Spleen (tissue), 11 donors: ENCODE results near the gene UBAC1. TPM values are rescaled to one million over a fixed set of nuclear protein-coding genes. Genes with fewer than 3 reads are reported as not detected.

Experiments used
- DNase-seq: peaks from one replicate; pipeline ENCODE4 v3.0.0-alpha.2; 2020
- H3K27ac ChIP-seq, 8 donors: fragments of 200-600 bp; sonication (generic) in 7 of 8; 1 replicate in 4 of 8; 2 replicates in 4 of 8; pipeline versions ENCODE4 v1.5.0 to v1.8.0; 2016 to 2021; ENCODE audit warnings: inconsistent platforms in 4 of 8, mild to moderate bottlenecking in 4 of 8, moderate library complexity in 1 of 8
- H3K27me3 ChIP-seq, 7 donors: fragments of 200-600 bp; sonication (generic) in 6 of 7; replicated peaks in 1 of 7; 1 replicate in 4 of 7; 2 replicates in 3 of 7; pipeline versions ENCODE4 v1.5.0 to v1.8.0; 2016 to 2021; ENCODE audit warnings: inconsistent platforms in 3 of 7, mild to moderate bottlenecking in 1 of 7
- H3K36me3 ChIP-seq, 6 donors: fragments of 200-600 bp; sonication (generic) in 5 of 6; 1 replicate in 4 of 6; 2 replicates in 2 of 6; pipeline versions ENCODE4 v1.5.0 to v1.8.0; 2016 to 2021; ENCODE audit warnings: inconsistent platforms in 2 of 6
- H3K4me1 ChIP-seq, 6 donors: fragments of 200-600 bp; sonication (generic) in 5 of 6; 1 replicate in 3 of 6; 2 replicates in 3 of 6; pipeline versions ENCODE4 v1.5.0 to v1.8.0; 2016 to 2021; ENCODE audit warnings: inconsistent platforms in 3 of 6
- H3K4me3 ChIP-seq, 8 donors: fragments of 200-600 bp; sonication (generic) in 7 of 8; 1 replicate in 4 of 8; 2 replicates in 4 of 8; pipeline versions ENCODE4 v1.5.0 to v1.8.0; 2016 to 2021; ENCODE audit warnings: inconsistent platforms in 4 of 8, mild to moderate bottlenecking in 4 of 8, moderate library complexity in 2 of 8
- H3K9me3 ChIP-seq, 8 donors: fragments of 200-600 bp; sonication (generic) in 7 of 8; 1 replicate in 4 of 8; 2 replicates in 4 of 8; pipeline versions ENCODE4 v1.5.0 to v1.8.0; 2016 to 2021; ENCODE audit warnings: inconsistent platforms in 4 of 8
- POLR2A ChIP-seq, 3 donors: fragments of 450-650 bp; IDR thresholded peaks; one replicate each; pipeline ENCODE4 v1.5.1; 2017; ENCODE audit warnings: antibody characterized with exemption in 3 of 3, mild to moderate bottlenecking in 1 of 3
- POLR2AphosphoS5 ChIP-seq, 3 donors: sonication (generic); formaldehyde crosslinking; IDR thresholded peaks; one replicate each; pipeline ENCODE4 v1.5.1; 2017; ENCODE audit warnings: antibody characterized with exemption in 3 of 3
- WGBS, 5 donors: extraction: QIAGEN DNeasy Blood & Tissue Kit in 3 of 5; methylation state at CpG; one replicate each; pipeline versions ENCODE4 v1.1.5 to v1.1.7; 2013 to 2018; 5-methylcytosine and 5-hydroxymethylcytosine counted together
- intact Hi-C: fragments of 100-400 bp; cut with DNase I; formaldehyde crosslinking; loops from one replicate; pipeline ENCODE4 v1.15.0; 2023; ENCODE audit warnings: low total_unique reads
- polyA plus RNA-seq, 3 donors: library from polyadenylated mRNA; stranded (reverse); fragments of 200-250 nt; gene quantifications; one replicate each; pipeline ENCODE4 v1.2.1, GENCODE V29; 2013
- total RNA-seq, 7 donors: library from RNA; depleted of rRNA in 3 of 7; stranded (reverse); fragments of >200 nt in 3 of 7; fragmentation: NEBNext Ultra II Directional in 4 of 7; extraction: Animal tissue kit (Norgen Biotek cat#: 25700) in 4 of 7; gene quantifications; one replicate each; pipeline versions ENCODE4 v1.1.0 to v1.2.1, GENCODE V29; 2016 to 2021
- TF ChIP-seq, protein P1 (sequence below), 11 experiments: fragments of 200-600 bp in 7 of 11; fragments of 450-650 bp in 4 of 11; sonication (generic) in 4 of 11; IDR thresholded peaks in 8 of 11; conservative IDR thresholded peaks in 3 of 11; 1 replicate in 7 of 11; 2 replicates in 4 of 11; pipeline versions ENCODE4 v1.4.0 to v1.8.0; 2016 to 2021; ENCODE audit warnings: antibody characterized with exemption in 11 of 11, inconsistent platforms in 4 of 11, mild to moderate bottlenecking in 1 of 11
- donor health status: healthy with polysubstance abuse.
- donor health status: DM: no; HTN: no; CAD: no; lungs with moderate emphysema.
- donor health status: DM: no; HTN: no; CAD: no.
- donor health status: Bipolar disorder and iron deficiency.
- donor health status: healthy.
- donor health status: DM: no; HTN: no; CAD: no.
- donor health status: DM: yes; HTN: yes; CAD: no.

The UBAC1 gene
- total and polyA plus RNA-seq, 10 donors = 28.0 to 45.8 (median 34.5) TPM

DNA sequence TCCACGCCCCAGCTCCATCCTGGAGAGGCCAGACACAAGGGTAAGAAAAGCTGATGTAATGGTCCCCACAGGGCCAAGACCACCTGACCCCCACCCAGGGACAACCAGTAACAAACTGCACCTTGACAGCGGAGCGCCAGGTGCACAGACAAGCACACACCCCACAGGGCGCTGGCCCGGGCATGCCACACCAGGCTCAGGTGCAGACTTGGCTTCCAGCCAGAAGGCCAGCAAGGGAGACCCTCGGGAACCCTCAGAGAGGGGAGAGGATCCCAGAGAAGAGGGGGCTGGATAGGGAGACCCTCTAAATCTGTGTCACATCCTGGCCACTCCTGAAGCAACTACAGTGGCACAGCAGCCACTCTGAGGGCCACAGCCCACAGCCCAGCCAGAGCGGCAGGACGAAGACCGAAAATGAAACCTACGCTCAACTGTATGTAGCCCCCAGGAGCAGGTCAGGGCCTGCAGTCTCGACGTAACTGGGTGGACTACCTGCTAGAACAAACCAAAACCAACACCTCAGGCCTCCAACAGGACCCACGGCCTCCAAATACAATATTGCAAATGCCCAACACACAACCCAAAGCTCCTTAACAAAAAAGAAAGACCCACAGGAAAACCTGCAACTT is 72.3 kb downstream of the UBAC1 start:
- peaks cover 18 to 91% (median 47%) of the 10 kb centered on the region in 6 donors for H3K4me1 ChIP-seq
- H3K27me3 ChIP-seq = no peaks in the 10 kb centered on the region
- no peak overlapping the region for H3K4me3 ChIP-seq
- H3K36me3 ChIP-seq = no peaks in the 10 kb centered on the region
- no peaks in the 10 kb centered on the region for H3K9me3 ChIP-seq
- no peak overlapping the region for H3K27ac ChIP-seq
- no peak for TF ChIP-seq POLR2AphosphoS5 (IDR thresholded peaks at IDR 0.05)
- TF ChIP-seq, protein P1, sequence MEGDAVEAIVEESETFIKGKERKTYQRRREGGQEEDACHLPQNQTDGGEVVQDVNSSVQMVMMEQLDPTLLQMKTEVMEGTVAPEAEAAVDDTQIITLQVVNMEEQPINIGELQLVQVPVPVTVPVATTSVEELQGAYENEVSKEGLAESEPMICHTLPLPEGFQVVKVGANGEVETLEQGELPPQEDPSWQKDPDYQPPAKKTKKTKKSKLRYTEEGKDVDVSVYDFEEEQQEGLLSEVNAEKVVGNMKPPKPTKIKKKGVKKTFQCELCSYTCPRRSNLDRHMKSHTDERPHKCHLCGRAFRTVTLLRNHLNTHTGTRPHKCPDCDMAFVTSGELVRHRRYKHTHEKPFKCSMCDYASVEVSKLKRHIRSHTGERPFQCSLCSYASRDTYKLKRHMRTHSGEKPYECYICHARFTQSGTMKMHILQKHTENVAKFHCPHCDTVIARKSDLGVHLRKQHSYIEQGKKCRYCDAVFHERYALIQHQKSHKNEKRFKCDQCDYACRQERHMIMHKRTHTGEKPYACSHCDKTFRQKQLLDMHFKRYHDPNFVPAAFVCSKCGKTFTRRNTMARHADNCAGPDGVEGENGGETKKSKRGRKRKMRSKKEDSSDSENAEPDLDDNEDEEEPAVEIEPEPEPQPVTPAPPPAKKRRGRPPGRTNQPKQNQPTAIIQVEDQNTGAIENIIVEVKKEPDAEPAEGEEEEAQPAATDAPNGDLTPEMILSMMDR (IDR thresholded peaks at IDR 0.05 in 8 of 11, conservative IDR thresholded peaks at IDR 0.05 in 3 of 11) = no peak
- TF ChIP-seq POLR2A (IDR thresholded peaks at IDR 0.05) = no peak
- intact Hi-C loops = no loop called here
- DNase-seq = no peak
- 84 to 90% (median 87%) methylated on average over 13 of the region's 13 CpGs for WGBS, 5 donors

DNA sequence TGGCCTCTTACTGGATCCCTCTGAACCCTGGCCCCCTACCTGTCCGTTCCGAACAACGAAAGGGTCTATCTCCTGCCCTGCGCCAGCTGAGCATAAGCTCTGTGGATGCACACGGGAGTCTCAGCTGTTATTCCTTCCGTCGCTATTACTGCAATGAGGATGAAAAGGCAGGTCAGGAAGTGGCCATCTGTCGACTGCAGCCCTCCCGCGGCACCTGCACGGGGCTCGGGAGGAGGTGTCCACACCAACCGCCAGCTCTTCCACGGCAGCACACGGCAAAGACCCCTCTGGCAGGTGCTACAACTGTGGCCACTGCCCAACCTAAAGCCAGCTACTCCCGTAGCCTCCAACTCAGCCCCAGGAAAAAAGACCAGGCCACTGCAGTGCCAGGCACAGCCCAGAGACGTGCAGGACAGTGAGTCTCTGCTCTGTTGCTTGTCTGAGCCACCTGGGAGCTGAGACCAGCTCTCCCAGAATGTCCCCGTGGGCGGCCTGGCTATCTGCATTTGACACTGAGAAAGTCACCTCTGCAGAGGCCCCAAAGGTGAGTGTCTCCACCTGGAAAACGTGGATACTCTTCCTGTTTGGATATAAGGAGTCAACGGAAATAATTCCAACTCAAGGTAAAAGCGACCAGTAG is 72.9 kb downstream of the UBAC1 start:
- intact Hi-C loops = no loop called here
- WGBS, 5 donors = 69 to 95% (median 78%) methylated on average over 9 to 22 of the region's 22 CpGs
- Histone ChIP-seq H3K27ac (peak overlapping the region in 7 of 8 donors; percentile 28 to 61 (median 52)), H3K9me3 (no peaks in the 10 kb centered on the region), H3K4me1 (peaks cover 18 to 91% (median 47%) of the 10 kb centered on the region in 6 donors), H3K27me3 (no peaks in the 10 kb centered on the region), H3K36me3 (no peaks in the 10 kb centered on the region), H3K4me3 (peak overlapping the region in 2 of 8 donors; percentile 11 to 44)
- DNase-seq = peak; percentile 47
- TF ChIP-seq, protein P1 (IDR thresholded peaks at IDR 0.05 in 8 of 11, conservative IDR thresholded peaks at IDR 0.05 in 3 of 11) = no peak
- TF ChIP-seq POLR2A (IDR thresholded peaks at IDR 0.05) (no peak), POLR2AphosphoS5 (IDR thresholded peaks at IDR 0.05) (no peak)

DNA sequence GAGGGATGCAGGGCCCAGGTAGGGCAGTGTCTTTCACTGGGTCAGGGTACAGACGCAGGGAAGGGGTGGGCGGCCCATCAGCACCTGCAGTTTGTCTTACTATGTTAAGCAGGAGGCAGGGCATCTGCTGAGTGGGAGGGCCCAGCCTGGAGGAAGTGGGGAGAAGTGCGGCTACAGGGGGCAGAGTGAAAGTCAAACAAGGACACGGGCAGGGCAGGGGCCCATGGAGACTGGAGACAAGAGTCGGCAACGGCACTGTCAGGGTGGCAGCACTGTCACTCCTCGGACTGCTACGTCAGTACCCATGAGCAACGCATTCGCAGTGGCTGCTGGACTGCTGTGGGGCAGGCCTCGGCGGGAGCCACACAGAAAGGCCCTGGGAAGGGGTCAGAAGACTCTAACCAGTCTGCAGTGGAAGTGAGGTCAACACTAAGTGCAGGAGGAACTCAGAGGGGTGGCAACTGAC is 73.6 kb downstream of the UBAC1 start:
- DNase-seq = peak; percentile 85
- TF ChIP-seq POLR2AphosphoS5 (IDR thresholded peaks at IDR 0.05) (peak in 1 of 3 donors; percentile 36), POLR2A (IDR thresholded peaks at IDR 0.05) (no peak)
- TF ChIP-seq, protein P1 (IDR thresholded peaks at IDR 0.05 in 8 of 11, conservative IDR thresholded peaks at IDR 0.05 in 3 of 11) = peak in 2 of 11 experiments; percentile 13 to 36
- no peaks in the 10 kb centered on the region for H3K9me3 ChIP-seq
- no peaks in the 10 kb centered on the region for H3K27me3 ChIP-seq
- peaks cover 18 to 92% (median 45%) of the 10 kb centered on the region in 6 donors for H3K4me1 ChIP-seq
- peak overlapping the region in 7 of 8 donors; percentile 28 to 61 (median 52) for H3K27ac ChIP-seq
- intact Hi-C loops = no loop called here
- peaks cover 0 to 3% (median under 1%) of the 10 kb centered on the region in 6 donors for H3K36me3 ChIP-seq
- WGBS, 5 donors = 12 to 33% (median 16%) methylated on average over 12 of the region's 12 CpGs
- H3K4me3 ChIP-seq = peak overlapping the region in 3 of 8 donors; percentile 11 to 44 (median 14)

DNA sequence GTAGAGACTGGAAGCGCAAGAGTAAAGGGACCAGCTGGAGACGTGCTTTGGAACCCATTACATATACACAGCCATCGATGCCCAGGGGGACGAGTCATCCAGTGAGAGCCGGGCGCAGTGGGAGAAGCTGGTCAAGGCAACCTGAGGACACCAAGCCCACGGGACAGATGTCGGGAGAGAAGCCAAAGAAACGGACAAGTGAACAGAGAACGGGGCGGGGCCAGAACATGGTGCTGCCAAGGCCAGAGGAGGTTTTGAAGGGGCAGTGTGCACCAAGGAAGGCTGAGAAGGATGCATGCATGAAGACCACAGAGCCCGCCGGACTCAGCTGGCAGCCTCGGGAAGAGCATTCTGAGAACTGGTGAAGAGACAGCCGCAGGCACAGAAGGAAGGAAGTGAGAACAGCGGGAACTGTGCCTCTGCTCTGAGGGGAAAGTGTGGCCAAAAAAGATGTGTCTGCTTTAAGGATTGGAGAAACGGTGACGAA is 74.1 kb downstream of the UBAC1 start:
- TF ChIP-seq POLR2AphosphoS5 (IDR thresholded peaks at IDR 0.05) (no peak), POLR2A (IDR thresholded peaks at IDR 0.05) (no peak)
- TF ChIP-seq, protein P1 (IDR thresholded peaks at IDR 0.05 in 8 of 11, conservative IDR thresholded peaks at IDR 0.05 in 3 of 11) = no peak
- H3K9me3 ChIP-seq = no peaks in the 10 kb centered on the region
- intact Hi-C loops = no loop called here
- H3K27me3 ChIP-seq = no peaks in the 10 kb centered on the region
- H3K27ac ChIP-seq = peak overlapping the region in 6 of 8 donors; percentile 28 to 61 (median 54)
- 39 to 53% (median 43%) methylated on average over 18 of the region's 18 CpGs for WGBS, 5 donors
- no peak for DNase-seq
- H3K4me1 ChIP-seq = peaks cover 18 to 92% (median 45%) of the 10 kb centered on the region in 6 donors
- peak overlapping the region in 3 of 8 donors; percentile 11 to 44 (median 14) for H3K4me3 ChIP-seq
- peaks cover 0 to 8% (median 2%) of the 10 kb centered on the region in 6 donors for H3K36me3 ChIP-seq
